Left ventricle myocardium inferior (tissue), 1 donor: Measurements from ENCODE around the gene GPR158. TPM values are rescaled to one million over a fixed set of nuclear protein-coding genes. Genes with fewer than 3 reads are reported as not detected.

Source experiments
- DNase-seq: peaks from one replicate; pipeline ENCODE4 v3.0.0-alpha.2; 2020
- H3K27ac ChIP-seq: fragments of 200-600 bp; replicated peaks from 2 replicates; pipeline ENCODE4 v1.8.0; 2021
- H3K27me3 ChIP-seq: fragments of 200-600 bp; 2 replicates; pipeline ENCODE4 v1.8.0; 2021; ENCODE audit warnings: low read depth
- H3K36me3 ChIP-seq: fragments of 200-600 bp; 2 replicates; pipeline ENCODE4 v1.8.0; 2021
- H3K4me1 ChIP-seq: fragments of 200-600 bp; 2 replicates; pipeline ENCODE4 v1.8.0; 2021
- H3K4me3 ChIP-seq: fragments of 200-600 bp; 2 replicates; pipeline ENCODE4 v1.8.0; 2021; ENCODE audit warnings: mild to moderate bottlenecking, moderate library complexity
- H3K9me3 ChIP-seq: fragments of 200-600 bp; replicated peaks from 2 replicates; pipeline ENCODE4 v1.8.0; 2021
- CTCF ChIP-seq: fragments of 200-600 bp; IDR thresholded peaks from 2 replicates; pipeline ENCODE4 v1.8.0; 2021; ENCODE audit warnings: antibody characterized with exemption, mild to moderate bottlenecking, borderline replicate concordance
- intact Hi-C: fragments of 100-400 bp; cut with micrococcal nuclease; formaldehyde crosslinking; loops from one replicate; pipeline ENCODE4 v1.11.0; 2022
- total RNA-seq: library from RNA; stranded (reverse); fragmentation: NEBNext Ultra II Directional; extraction: Animal tissue kit (Norgen Biotek cat#: 25700); gene quantifications from one replicate; pipeline ENCODE4 v1.2.1, GENCODE V29; 2021
- donor health status: DM: no; HTN: yes; CAD: no; lungs with severe emphysema.

GPR158 gene
- total RNA-seq, 1 donor from 2014 or later, result not detected

- H3K4me1 ChIP-seq, result no peaks in the 10 kb centered on the region
- no peak overlapping the region for H3K4me3 ChIP-seq
- H3K36me3 ChIP-seq, result no peaks in the 10 kb centered on the region
- TF ChIP-seq CTCF, result no peak
- H3K27ac ChIP-seq, result no peak overlapping the region
- intact Hi-C loops, result no loop called here
- no peak for DNase-seq
- H3K27me3 ChIP-seq, result no peaks in the 10 kb centered on the region
- H3K9me3 ChIP-seq, result peaks cover 19% of the 10 kb centered on the region
Observed at GRCh38 chr10:25457552-25457951, 282.8 kb downstream of the GPR158 start.

GRCh38 chr10:25465582-25466372 is 291.0 kb downstream of the GPR158 start:
- H3K4me3 ChIP-seq, result no peak overlapping the region
- TF ChIP-seq CTCF, result no peak
- DNase-seq, result no peak
- intact Hi-C loops, result no loop called here
- no peaks in the 10 kb centered on the region for H3K27me3 ChIP-seq
- no peaks in the 10 kb centered on the region for H3K9me3 ChIP-seq
- H3K4me1 ChIP-seq, result no peaks in the 10 kb centered on the region
- H3K27ac ChIP-seq, result no peak overlapping the region
- no peaks in the 10 kb centered on the region for H3K36me3 ChIP-seq

GRCh38 chr10:25467881-25468280 is 293.1 kb downstream of the GPR158 start:
- intact Hi-C loops, result no loop called here
- no peaks in the 10 kb centered on the region for H3K27me3 ChIP-seq
- TF ChIP-seq CTCF, result no peak
- no peaks in the 10 kb centered on the region for H3K36me3 ChIP-seq
- no peak overlapping the region for H3K4me3 ChIP-seq
- H3K9me3 ChIP-seq, result no peaks in the 10 kb centered on the region
- H3K4me1 ChIP-seq, result no peaks in the 10 kb centered on the region
- no peak for DNase-seq
- H3K27ac ChIP-seq, result no peak overlapping the region

- intact Hi-C loops, result no loop called here
- Histone ChIP-seq H3K27ac (no peak overlapping the region), H3K4me3 (no peak overlapping the region), H3K36me3 (no peaks in the 10 kb centered on the region), H3K27me3 (no peaks in the 10 kb centered on the region), H3K9me3 (peaks cover 9% of the 10 kb centered on the region), H3K4me1 (no peaks in the 10 kb centered on the region)
- DNase-seq, result no peak
- no peak for TF ChIP-seq CTCF
Observed at GRCh38 chr10:25481467-25481866, 306.7 kb downstream of the GPR158 start.

- Histone ChIP-seq H3K27me3 (no peaks in the 10 kb centered on the region), H3K4me3 (no peak overlapping the region), H3K36me3 (no peaks in the 10 kb centered on the region), H3K9me3 (peaks cover 10% of the 10 kb centered on the region), H3K27ac (no peak overlapping the region), H3K4me1 (no peaks in the 10 kb centered on the region)
- intact Hi-C loops, result no loop called here
- DNase-seq, result no peak
- TF ChIP-seq CTCF, result no peak
Observed at GRCh38 chr10:25483999-25484398, 309.2 kb downstream of the GPR158 start.
